K562 treated with DMSO at 1 percent for 4 hours (cell line): ENCODE results near the gene FAM149B1. TPM values are rescaled to one million over a fixed set of nuclear protein-coding genes. Genes with fewer than 3 reads are reported as not detected.

Source experiments
- total RNA-seq: library from RNA; unstranded; fragments of 300-600 nt; gene quantifications from 2 replicates; pipeline ENCODE4 v1.2.3, GENCODE V29; 2022; ENCODE audit not compliant: insufficient read depth

Gene FAM149B1
- 10.2 and 11.8 TPM in 2 replicates for total RNA-seq

GRCh38 chr10:73167783-73168464 is at the start of gene FAM149B1, which contains the start of gene ECD:
TSS of gene FAM149B1 (plus strand) at chr10:73168119. CDS start at chr10:73168340, 221 bp downstream.
TSS of gene ECD (minus strand) at chr10:73168008. CDS start at chr10:73163937, 4,071 bp downstream.

DNA sequence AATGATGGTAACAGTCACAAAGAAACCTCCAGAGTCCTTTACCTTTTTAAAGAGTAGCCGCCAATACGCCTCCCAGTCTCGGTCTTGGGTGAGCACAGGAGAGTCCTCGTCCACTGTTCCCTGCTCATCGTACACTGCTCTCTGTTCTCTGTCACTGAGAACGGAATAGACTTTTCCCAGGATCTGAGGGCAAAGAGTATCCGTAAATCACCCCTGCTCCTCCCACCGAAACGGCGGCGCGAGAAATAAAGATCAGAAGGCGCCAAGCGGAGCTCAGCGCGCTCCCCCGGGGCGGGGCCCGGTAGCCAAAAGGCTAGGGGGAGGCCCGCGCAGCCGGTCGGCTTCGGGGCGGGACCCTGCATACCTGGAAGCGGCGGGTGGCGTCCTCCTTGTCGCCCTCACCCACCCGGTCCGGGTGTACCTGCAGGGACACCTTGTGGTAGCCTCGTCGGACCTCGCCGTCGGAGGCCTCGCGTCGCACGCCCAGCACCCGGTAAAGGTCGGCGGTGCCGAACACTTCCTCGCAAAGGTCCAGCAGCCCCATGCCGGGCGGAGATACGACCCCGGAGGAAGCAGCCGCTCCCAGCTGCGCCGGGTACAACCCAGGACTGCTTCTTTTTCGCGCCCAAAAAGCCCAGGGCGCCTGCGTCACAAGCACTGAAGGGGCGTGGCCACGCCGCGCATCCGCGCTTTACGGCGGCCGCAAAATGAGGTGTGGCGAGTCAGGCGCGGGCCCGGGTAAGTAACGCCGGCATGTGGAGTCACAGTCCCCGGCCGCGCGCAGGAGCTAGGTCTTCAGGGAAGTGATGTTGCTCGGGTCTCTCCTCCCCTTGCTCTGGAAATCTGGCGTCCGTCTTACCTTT is 79.0 kb downstream of the FAM149B1 start, which contains the start of gene DNAJC9:
Gene DNAJC9, minus strand, starts transcription at position 610 of the 863 bp plus-strand sequence. Its CDS starts 66 bp downstream, at position 544.

GRCh38 chr10:73252445-73253224 is 84.7 kb downstream of the FAM149B1 start, which contains the start of gene MRPS16:
TSS of gene MRPS16 (minus strand) at chr10:73252644. CDS start at chr10:73252482, 162 bp downstream.

Other genes starting within 250 kb of the FAM149B1 start
- not detected in 2 replicates for gene PLA2G12B, start 213.3 kb upstream of the FAM149B1 start, total RNA-seq
- 25.8 and 25.9 TPM in 2 replicates for gene P4HA1, start 71.3 kb upstream of the FAM149B1 start, total RNA-seq
- gene NUDT13, start 57.7 kb upstream of the FAM149B1 start, total RNA-seq, result 4.6 and 4.9 TPM in 2 replicates
- 14.2 and 17.4 TPM in 2 replicates for gene ECD, start 111 bp upstream of the FAM149B1 start, total RNA-seq
- gene DNAJC9, start 79.1 kb downstream of the FAM149B1 start, total RNA-seq, result 69.9 and 74.2 TPM in 2 replicates
- 59.7 and 59.9 TPM in 2 replicates for gene MRPS16, start 84.5 kb downstream of the FAM149B1 start, total RNA-seq
- 2.0 and 2.9 TPM in 2 replicates for gene CFAP70, start 190.7 kb downstream of the FAM149B1 start, total RNA-seq
- gene ANXA7, start 245.9 kb downstream of the FAM149B1 start, total RNA-seq, result 73.3 and 91.6 TPM in 2 replicates